Measurements from ENCODE around the gene C17orf100. TPM values are rescaled to one million over a fixed set of nuclear protein-coding genes. Genes with fewer than 3 reads are reported as not detected.
A peak's percentile ranks its signal among the peaks of the same experiment; 100 is the strongest.

C17orf100 gene
- total and polyA plus RNA-seq, 2 of the 13 experiments (the other 11 are each of a cell fraction or from before 2014, with no cell fraction given), result 3.6 to 8.7 TPM

DNA sequence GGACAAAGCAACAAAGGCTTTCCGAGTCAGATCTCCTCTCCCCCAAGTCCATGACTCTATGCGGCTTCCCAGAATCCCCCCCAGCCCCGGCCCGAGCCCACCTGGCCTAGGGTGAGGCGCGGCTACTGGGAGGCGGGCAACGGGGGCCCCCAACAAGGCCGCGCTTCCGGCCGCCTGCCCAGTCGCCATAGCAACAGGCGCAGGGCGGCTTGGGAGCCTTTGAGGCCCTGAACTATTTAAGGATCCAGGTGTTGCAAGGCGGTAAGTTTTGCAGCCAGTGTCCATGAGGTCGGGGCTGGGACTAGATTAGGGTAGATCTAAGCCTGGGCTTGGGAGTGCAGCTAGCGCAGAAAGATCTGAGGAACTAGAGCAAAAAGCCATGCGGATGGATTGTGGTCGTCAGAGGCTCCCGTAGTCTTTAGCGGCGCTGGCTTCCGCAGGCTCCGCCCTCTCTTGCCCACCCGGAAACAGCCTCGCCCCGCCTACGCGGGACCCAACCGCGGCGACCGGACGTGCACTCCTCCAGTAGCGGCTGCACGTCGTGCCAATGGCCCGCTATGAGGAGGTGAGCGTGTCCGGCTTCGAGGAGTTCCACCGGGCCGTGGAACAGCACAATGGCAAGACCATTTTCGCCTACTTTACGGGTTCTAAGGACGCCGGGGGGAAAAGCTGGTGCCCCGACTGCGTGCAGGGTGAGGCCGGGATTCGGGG lies 10.9 kb upstream of the C17orf100 start, which contains the start of the genes KIAA0753 and TXNDC17 (continued):
- TF ChIP-seq, protein P1, sequence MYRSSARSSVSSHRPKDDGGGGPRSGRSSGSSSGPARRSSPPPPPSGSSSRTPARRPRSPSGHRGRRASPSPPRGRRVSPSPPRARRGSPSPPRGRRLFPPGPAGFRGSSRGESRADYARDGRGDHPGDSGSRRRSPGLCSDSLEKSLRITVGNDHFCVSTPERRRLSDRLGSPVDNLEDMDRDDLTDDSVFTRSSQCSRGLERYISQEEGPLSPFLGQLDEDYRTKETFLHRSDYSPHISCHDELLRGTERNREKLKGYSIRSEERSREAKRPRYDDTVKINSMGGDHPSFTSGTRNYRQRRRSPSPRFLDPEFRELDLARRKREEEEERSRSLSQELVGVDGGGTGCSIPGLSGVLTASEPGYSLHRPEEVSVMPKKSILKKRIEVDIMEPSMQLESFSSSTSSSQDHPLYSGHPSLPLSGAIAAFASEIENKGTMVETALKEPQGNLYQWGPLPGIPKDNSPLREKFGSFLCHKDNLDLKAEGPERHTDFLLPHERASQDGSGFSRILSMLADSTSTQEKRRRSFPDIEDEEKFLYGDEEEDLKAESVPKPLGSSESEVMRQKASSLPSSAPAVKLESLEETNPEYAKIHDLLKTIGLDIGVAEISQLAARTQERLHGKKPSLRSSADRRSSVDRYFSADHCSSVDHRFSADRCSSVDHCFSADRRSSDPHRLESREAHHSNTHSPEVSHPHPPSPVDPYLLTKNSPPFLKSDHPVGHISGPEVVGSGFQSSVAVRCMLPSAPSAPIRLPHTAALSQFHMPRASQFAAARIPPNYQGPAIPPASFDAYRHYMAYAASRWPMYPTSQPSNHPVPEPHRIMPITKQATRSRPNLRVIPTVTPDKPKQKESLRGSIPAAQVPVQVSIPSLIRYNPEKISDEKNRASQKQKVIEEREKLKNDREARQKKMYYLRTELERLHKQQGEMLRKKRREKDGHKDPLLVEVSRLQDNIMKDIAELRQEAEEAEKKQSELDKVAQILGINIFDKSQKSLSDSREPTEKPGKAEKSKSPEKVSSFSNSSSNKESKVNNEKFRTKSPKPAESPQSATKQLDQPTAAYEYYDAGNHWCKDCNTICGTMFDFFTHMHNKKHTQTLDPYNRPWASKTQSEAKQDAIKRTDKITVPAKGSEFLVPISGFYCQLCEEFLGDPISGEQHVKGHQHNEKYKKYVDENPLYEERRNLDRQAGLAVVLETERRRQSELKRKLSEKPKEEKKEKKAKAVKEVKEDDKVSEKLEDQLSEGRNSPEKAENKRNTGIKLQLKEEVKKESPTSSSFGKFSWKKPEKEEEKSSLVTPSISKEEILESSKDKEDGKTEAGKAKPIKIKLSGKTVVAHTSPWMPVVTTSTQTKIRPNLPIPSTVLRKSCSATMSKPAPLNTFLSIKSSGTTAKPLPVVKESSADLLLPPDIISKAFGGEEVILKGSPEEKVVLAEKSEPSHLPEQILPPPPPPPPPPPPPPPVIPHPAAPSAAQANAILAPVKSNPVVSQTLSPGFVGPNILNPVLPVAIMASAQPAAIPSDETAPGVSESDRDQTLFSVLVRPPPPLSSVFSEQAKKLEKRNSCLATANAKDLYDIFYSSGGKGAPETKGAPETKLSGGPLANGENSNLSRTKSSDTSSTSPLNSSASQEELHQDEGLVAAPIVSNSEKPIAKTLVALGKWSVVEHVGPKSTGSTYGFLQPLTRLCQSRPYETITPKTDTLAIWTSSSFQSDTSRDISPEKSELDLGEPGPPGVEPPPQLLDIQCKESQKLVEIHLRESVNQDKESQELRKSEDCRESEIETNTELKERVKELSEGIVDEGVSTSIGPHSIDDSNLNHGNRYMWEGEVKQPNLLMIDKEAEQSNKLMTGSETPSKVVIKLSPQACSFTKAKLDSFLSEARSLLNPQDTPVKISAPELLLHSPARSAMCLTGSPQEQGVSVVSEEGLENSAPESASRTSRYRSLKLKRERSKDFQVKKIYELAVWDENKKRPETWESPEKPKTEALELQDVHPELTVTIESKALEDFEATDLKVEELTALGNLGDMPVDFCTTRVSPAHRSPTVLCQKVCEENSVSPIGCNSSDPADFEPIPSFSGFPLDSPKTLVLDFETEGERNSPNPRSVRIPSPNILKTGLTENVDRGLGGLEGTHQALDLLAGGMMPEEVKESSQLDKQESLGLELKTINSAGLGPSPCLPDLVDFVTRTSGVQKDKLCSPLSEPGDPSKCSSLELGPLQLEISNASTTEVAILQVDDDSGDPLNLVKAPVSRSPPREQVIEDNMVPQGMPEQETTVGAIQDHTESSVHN (CRISPR knock-in tag; IDR thresholded peaks at IDR 0.05), result 0 out of 2 replicates have a peak, but pooled peaks have one; percentile 20
- TF ChIP-seq HNRNPUL1 (IDR thresholded peaks at IDR 0.05; ENCODE audit: low read depth, low read length) (no peak), KLF6 (CRISPR knock-in tag; IDR thresholded peaks at IDR 0.05) (peak; percentile 77), SRSF1 (optimal IDR thresholded peaks at IDR 0.05; ENCODE audit: low read depth, low read length) (peak; percentile 70), SETDB1 (CRISPR knock-in tag; IDR thresholded peaks at IDR 0.05; ENCODE audit: borderline replicate concordance) (no peak), ZFP36L1 (CRISPR knock-in tag; IDR thresholded peaks at IDR 0.05) (peak; percentile 78; the same call in 1 of the 2 replicates), NONO (IDR thresholded peaks at IDR 0.05) (no peak), NONO (CRISPR knock-in tag; conservative IDR thresholded peaks at IDR 0.05) (peak; percentile 87), ZNF484 (CRISPR knock-in tag; IDR thresholded peaks at IDR 0.05; ENCODE audit: borderline replicate concordance, low read depth) (no peak), KMT2B (CRISPR knock-in tag; IDR thresholded peaks at IDR 0.05) (peak; percentile 87), MAFG (CRISPR knock-in tag; IDR thresholded peaks at IDR 0.05) (no peak)
- TF ChIP-seq, protein P2, sequence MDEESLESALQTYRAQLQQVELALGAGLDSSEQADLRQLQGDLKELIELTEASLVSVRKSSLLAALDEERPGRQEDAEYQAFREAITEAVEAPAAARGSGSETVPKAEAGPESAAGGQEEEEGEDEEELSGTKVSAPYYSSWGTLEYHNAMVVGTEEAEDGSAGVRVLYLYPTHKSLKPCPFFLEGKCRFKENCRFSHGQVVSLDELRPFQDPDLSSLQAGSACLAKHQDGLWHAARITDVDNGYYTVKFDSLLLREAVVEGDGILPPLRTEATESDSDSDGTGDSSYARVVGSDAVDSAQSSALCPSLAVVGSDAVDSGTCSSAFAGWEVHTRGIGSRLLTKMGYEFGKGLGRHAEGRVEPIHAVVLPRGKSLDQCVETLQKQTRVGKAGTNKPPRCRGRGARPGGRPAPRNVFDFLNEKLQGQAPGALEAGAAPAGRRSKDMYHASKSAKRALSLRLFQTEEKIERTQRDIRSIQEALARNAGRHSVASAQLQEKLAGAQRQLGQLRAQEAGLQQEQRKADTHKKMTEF (CRISPR knock-in tag; IDR thresholded peaks at IDR 0.05), result peak; percentile 79
- TF ChIP-seq, protein P3, sequence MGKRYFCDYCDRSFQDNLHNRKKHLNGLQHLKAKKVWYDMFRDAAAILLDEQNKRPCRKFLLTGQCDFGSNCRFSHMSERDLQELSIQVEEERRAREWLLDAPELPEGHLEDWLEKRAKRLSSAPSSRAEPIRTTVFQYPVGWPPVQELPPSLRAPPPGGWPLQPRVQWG (CRISPR knock-in tag; IDR thresholded peaks at IDR 0.05; ENCODE audit: borderline replicate concordance, low read depth), result no peak
- TF ChIP-seq, protein P4, sequence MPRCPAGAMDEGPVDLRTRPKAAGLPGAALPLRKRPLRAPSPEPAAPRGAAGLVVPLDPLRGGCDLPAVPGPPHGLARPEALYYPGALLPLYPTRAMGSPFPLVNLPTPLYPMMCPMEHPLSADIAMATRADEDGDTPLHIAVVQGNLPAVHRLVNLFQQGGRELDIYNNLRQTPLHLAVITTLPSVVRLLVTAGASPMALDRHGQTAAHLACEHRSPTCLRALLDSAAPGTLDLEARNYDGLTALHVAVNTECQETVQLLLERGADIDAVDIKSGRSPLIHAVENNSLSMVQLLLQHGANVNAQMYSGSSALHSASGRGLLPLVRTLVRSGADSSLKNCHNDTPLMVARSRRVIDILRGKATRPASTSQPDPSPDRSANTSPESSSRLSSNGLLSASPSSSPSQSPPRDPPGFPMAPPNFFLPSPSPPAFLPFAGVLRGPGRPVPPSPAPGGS (CRISPR knock-in tag; IDR thresholded peaks at IDR 0.05), result peak; percentile 97; the same call in 1 of the 2 replicates
